Skeletal muscle tissue (tissue), 4 donors: ENCODE measurements around the gene SUSD6. TPM values are rescaled to one million over a fixed set of nuclear protein-coding genes. Genes with fewer than 3 reads are reported as not detected.

Source experiments
- H3K27ac ChIP-seq: one replicate; pipeline ENCODE4 v1.7.0; 2013; ENCODE audit warnings: mild to moderate bottlenecking, low read depth, low read length, inconsistent platforms
- H3K27me3 ChIP-seq, 3 donors: one replicate each; pipeline ENCODE4 v1.7.0; 2013; ENCODE audit warnings: low read length in 3 of 3; ENCODE audit not compliant: control insufficient read depth in 3 of 3, insufficient read depth in 3 of 3
- H3K36me3 ChIP-seq, 3 donors: one replicate each; pipeline ENCODE4 v1.7.0; 2013; ENCODE audit warnings: low read length in 3 of 3; ENCODE audit not compliant: control insufficient read depth in 3 of 3, insufficient read depth in 3 of 3
- H3K4me1 ChIP-seq, 3 donors: one replicate each; pipeline ENCODE4 v1.7.0; 2013; ENCODE audit warnings: low read length in 3 of 3, mild to moderate bottlenecking in 3 of 3; ENCODE audit not compliant: control insufficient read depth in 3 of 3, insufficient read depth in 3 of 3
- H3K4me3 ChIP-seq, 3 donors: one replicate each; pipeline ENCODE4 v1.7.0; 2013; ENCODE audit warnings: low read length in 3 of 3
- H3K9ac ChIP-seq, 3 donors: one replicate each; pipeline ENCODE4 v1.7.0; 2013; ENCODE audit warnings: low read length in 3 of 3, mild to moderate bottlenecking in 3 of 3, moderate library complexity in 2 of 3, low read depth in 1 of 3
- H3K9me3 ChIP-seq, 3 donors: one replicate each; pipeline ENCODE4 v1.7.0; 2013; ENCODE audit warnings: low read length in 3 of 3; ENCODE audit not compliant: control insufficient read depth in 3 of 3
- total RNA-seq: library from RNA; depleted of rRNA; stranded (reverse); fragments of >200 nt; gene quantifications from one replicate; pipeline ENCODE4 v1.2.3, GENCODE V29; 2014
- donor health status: Osteomylitis.

SUSD6 gene
- total RNA-seq, 1 donor from 2014 or later: 10.4 TPM

- Histone ChIP-seq H3K9me3 (no peaks in the 10 kb centered on the region), H3K4me1 (peaks cover 30 to 34% (median 30%) of the 10 kb centered on the region in 3 donors), H3K9ac (no peak overlapping the region), H3K36me3 (no peaks in the 10 kb centered on the region), H3K4me3 (peak overlapping the region in 2 of 3 donors; percentile 43 to 52), H3K27ac (no peak overlapping the region), H3K27me3 (peaks cover 73 to 85% (median 74%) of the 10 kb centered on the region in 3 donors)
Measured at GRCh38 chr14:69573831-69574262, 37.5 kb upstream of the SUSD6 start.

GRCh38 chr14:69574263-69574953 lies 37.0 kb upstream of the SUSD6 start, which contains the start of gene CCDC177:
Gene CCDC177 (minus strand): TSS chr14:69574871. CDS start chr14:69573622, 1,249 bp downstream.
- H3K27ac ChIP-seq: no peak within 1 kb of the TSS
- H3K9me3 ChIP-seq: no peaks in the 10 kb centered on the region
- H3K27me3 ChIP-seq: peaks cover 67 to 79% (median 74%) of the 10 kb centered on the region in 3 donors
- H3K9ac ChIP-seq: no peak within 1 kb of the TSS
- peak within 1 kb of the TSS; percentile 23 to 52 (median 34) for H3K4me3 ChIP-seq
- H3K36me3 ChIP-seq: no peaks in the 10 kb centered on the region
- peaks cover 30 to 34% (median 30%) of the 10 kb centered on the region in 3 donors for H3K4me1 ChIP-seq

- Histone ChIP-seq H3K4me1 (peaks cover 30 to 34% (median 30%) of the 10 kb centered on the region in 3 donors), H3K27me3 (peaks cover 63 to 74% (median 72%) of the 10 kb centered on the region in 3 donors), H3K36me3 (no peaks in the 10 kb centered on the region), H3K9me3 (no peaks in the 10 kb centered on the region), H3K9ac (no peak overlapping the region), H3K27ac (no peak overlapping the region), H3K4me3 (peak overlapping the region in 2 of 3 donors; percentile 23 to 34)
Measured at GRCh38 chr14:69574954-69575295, 36.5 kb upstream of the SUSD6 start.

GRCh38 chr14:69579476-69579875 lies 31.9 kb upstream of the SUSD6 start:
- Histone ChIP-seq H3K9me3 (no peaks in the 10 kb centered on the region), H3K27me3 (peaks cover 27 to 31% (median 29%) of the 10 kb centered on the region in 3 donors), H3K4me3 (no peak overlapping the region), H3K36me3 (no peaks in the 10 kb centered on the region), H3K9ac (no peak overlapping the region), H3K27ac (no peak overlapping the region), H3K4me1 (peaks cover 3 to 21% (median 3%) of the 10 kb centered on the region in 3 donors)

GRCh38 chr14:69580009-69580577 lies 31.3 kb upstream of the SUSD6 start:
- Histone ChIP-seq H3K4me1 (peaks cover 0 to 16% (median 0%) of the 10 kb centered on the region in 3 donors), H3K27me3 (peaks cover 22 to 26% (median 24%) of the 10 kb centered on the region in 3 donors), H3K36me3 (no peaks in the 10 kb centered on the region), H3K4me3 (no peak overlapping the region), H3K27ac (no peak overlapping the region), H3K9me3 (no peaks in the 10 kb centered on the region), H3K9ac (no peak overlapping the region)

- no peak overlapping the region for H3K4me3 ChIP-seq
- peaks cover 0 to 16% (median 2%) of the 10 kb centered on the region in 3 donors for H3K4me1 ChIP-seq
- H3K9ac ChIP-seq: no peak overlapping the region
- H3K9me3 ChIP-seq: no peaks in the 10 kb centered on the region
- no peak overlapping the region for H3K27ac ChIP-seq
- H3K36me3 ChIP-seq: no peaks in the 10 kb centered on the region
- H3K27me3 ChIP-seq: peaks cover 10 to 15% (median 13%) of the 10 kb centered on the region in 3 donors
Measured at GRCh38 chr14:69581316-69581935, 30.0 kb upstream of the SUSD6 start.

- no peaks in the 10 kb centered on the region for H3K36me3 ChIP-seq
- peaks cover 3 to 7% (median 5%) of the 10 kb centered on the region in 3 donors for H3K27me3 ChIP-seq
- no peak overlapping the region for H3K9ac ChIP-seq
- H3K27ac ChIP-seq: no peak overlapping the region
- peaks cover 0 to 20% (median 10%) of the 10 kb centered on the region in 3 donors for H3K4me1 ChIP-seq
- no peaks in the 10 kb centered on the region for H3K9me3 ChIP-seq
- H3K4me3 ChIP-seq: no peak overlapping the region
Measured at GRCh38 chr14:69582212-69582611, 29.2 kb upstream of the SUSD6 start.

GRCh38 chr14:69582829-69583228 lies 28.6 kb upstream of the SUSD6 start:
- H3K4me1 ChIP-seq: peaks cover 0 to 21% (median 10%) of the 10 kb centered on the region in 3 donors
- H3K9ac ChIP-seq: no peak overlapping the region
- H3K27me3 ChIP-seq: peaks cover 0 to 4% (median 2%) of the 10 kb centered on the region in 3 donors
- no peak overlapping the region for H3K4me3 ChIP-seq
- H3K36me3 ChIP-seq: no peaks in the 10 kb centered on the region
- no peaks in the 10 kb centered on the region for H3K9me3 ChIP-seq
- no peak overlapping the region for H3K27ac ChIP-seq

- Histone ChIP-seq H3K36me3 (no peaks in the 10 kb centered on the region), H3K9me3 (no peaks in the 10 kb centered on the region), H3K9ac (no peak overlapping the region), H3K4me1 (peaks cover 0 to 21% (median 10%) of the 10 kb centered on the region in 3 donors), H3K27me3 (no peaks in the 10 kb centered on the region), H3K27ac (no peak overlapping the region), H3K4me3 (no peak overlapping the region)
Measured at GRCh38 chr14:69584389-69584788, 27.0 kb upstream of the SUSD6 start.

- no peak overlapping the region for H3K4me3 ChIP-seq
- H3K4me1 ChIP-seq: peaks cover 0 to 18% (median 10%) of the 10 kb centered on the region in 3 donors
- no peaks in the 10 kb centered on the region for H3K36me3 ChIP-seq
- no peaks in the 10 kb centered on the region for H3K27me3 ChIP-seq
- no peak overlapping the region for H3K9ac ChIP-seq
- H3K9me3 ChIP-seq: no peaks in the 10 kb centered on the region
- H3K27ac ChIP-seq: peak overlapping the region; percentile 22
Measured at GRCh38 chr14:69586404-69586803, 25.0 kb upstream of the SUSD6 start.
